SK-N-SH (cell line): Measurements from ENCODE around the gene NFIA.

Experiments
- ELF1 ChIP-seq: IDR thresholded peaks from 2 replicates; pipeline ENCODE4 v1.4.0; 2012
- MEF2A ChIP-seq: IDR thresholded peaks from 2 replicates; pipeline ENCODE4 v1.4.0; 2012; ENCODE audit warnings: low read depth, borderline replicate concordance
- MXI1 ChIP-seq: IDR thresholded peaks from 2 replicates; pipeline ENCODE4 v1.6.1; 2012; ENCODE audit warnings: mild to moderate bottlenecking, low read depth, low read length, improper control_type of control experiment
- NRF1 ChIP-seq: IDR thresholded peaks from 2 replicates; pipeline ENCODE4 v1.6.1; 2012; ENCODE audit warnings: low read depth, mild to moderate bottlenecking, low read length
- POLR2AphosphoS5 ChIP-seq: IDR thresholded peaks from 2 replicates; pipeline ENCODE4 v1.6.1; 2012; ENCODE audit warnings: low read depth, low read length
- TF ChIP-seq, protein P1 (sequence below): fragments of 150-350 bp; IDR thresholded peaks from 2 replicates; pipeline ENCODE4 v1.6.1; 2016; ENCODE audit warnings: mild to moderate bottlenecking, low read depth, low read length
- TF ChIP-seq, protein P2 (sequence below): IDR thresholded peaks from 2 replicates; pipeline ENCODE4; 2012
- TF ChIP-seq, protein P3 (sequence below): IDR thresholded peaks from 2 replicates; pipeline ENCODE4 v1.6.1; 2012; ENCODE audit warnings: mild to moderate bottlenecking, low read depth, low read length, moderate library complexity

GRCh38 chr1:61334718-61335589, 252.6 kb downstream of the NFIA start:
- no peak for TF ChIP-seq NRF1
- TF ChIP-seq MEF2A = no peak
- TF ChIP-seq, protein P1, sequence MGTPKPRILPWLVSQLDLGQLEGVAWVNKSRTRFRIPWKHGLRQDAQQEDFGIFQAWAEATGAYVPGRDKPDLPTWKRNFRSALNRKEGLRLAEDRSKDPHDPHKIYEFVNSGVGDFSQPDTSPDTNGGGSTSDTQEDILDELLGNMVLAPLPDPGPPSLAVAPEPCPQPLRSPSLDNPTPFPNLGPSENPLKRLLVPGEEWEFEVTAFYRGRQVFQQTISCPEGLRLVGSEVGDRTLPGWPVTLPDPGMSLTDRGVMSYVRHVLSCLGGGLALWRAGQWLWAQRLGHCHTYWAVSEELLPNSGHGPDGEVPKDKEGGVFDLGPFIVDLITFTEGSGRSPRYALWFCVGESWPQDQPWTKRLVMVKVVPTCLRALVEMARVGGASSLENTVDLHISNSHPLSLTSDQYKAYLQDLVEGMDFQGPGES = no peak
- no peak for TF ChIP-seq POLR2AphosphoS5
- TF ChIP-seq, protein P2, sequence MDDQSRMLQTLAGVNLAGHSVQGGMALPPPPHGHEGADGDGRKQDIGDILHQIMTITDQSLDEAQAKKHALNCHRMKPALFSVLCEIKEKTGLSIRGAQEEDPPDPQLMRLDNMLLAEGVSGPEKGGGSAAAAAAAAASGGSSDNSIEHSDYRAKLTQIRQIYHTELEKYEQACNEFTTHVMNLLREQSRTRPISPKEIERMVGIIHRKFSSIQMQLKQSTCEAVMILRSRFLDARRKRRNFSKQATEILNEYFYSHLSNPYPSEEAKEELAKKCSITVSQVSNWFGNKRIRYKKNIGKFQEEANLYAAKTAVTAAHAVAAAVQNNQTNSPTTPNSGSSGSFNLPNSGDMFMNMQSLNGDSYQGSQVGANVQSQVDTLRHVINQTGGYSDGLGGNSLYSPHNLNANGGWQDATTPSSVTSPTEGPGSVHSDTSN = no peak
- no peak for TF ChIP-seq ELF1
- peak; percentile 84; the same call in 1 of the 2 replicates for TF ChIP-seq MXI1
- TF ChIP-seq, protein P3, sequence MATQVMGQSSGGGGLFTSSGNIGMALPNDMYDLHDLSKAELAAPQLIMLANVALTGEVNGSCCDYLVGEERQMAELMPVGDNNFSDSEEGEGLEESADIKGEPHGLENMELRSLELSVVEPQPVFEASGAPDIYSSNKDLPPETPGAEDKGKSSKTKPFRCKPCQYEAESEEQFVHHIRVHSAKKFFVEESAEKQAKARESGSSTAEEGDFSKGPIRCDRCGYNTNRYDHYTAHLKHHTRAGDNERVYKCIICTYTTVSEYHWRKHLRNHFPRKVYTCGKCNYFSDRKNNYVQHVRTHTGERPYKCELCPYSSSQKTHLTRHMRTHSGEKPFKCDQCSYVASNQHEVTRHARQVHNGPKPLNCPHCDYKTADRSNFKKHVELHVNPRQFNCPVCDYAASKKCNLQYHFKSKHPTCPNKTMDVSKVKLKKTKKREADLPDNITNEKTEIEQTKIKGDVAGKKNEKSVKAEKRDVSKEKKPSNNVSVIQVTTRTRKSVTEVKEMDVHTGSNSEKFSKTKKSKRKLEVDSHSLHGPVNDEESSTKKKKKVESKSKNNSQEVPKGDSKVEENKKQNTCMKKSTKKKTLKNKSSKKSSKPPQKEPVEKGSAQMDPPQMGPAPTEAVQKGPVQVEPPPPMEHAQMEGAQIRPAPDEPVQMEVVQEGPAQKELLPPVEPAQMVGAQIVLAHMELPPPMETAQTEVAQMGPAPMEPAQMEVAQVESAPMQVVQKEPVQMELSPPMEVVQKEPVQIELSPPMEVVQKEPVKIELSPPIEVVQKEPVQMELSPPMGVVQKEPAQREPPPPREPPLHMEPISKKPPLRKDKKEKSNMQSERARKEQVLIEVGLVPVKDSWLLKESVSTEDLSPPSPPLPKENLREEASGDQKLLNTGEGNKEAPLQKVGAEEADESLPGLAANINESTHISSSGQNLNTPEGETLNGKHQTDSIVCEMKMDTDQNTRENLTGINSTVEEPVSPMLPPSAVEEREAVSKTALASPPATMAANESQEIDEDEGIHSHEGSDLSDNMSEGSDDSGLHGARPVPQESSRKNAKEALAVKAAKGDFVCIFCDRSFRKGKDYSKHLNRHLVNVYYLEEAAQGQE = no peak
